HG02642 (cell line): ENCODE results near the gene ARHGAP4.

Experiments
- ATAC-seq: cut with Tn5 transposase; IDR thresholded peaks from one replicate; pipeline ENCODE4 v1.9.1; 2021; ENCODE audit warnings: mild to moderate bottlenecking; ENCODE audit not compliant: unreplicated experiment, poor library complexity

The ARHGAP4 gene

DNA sequence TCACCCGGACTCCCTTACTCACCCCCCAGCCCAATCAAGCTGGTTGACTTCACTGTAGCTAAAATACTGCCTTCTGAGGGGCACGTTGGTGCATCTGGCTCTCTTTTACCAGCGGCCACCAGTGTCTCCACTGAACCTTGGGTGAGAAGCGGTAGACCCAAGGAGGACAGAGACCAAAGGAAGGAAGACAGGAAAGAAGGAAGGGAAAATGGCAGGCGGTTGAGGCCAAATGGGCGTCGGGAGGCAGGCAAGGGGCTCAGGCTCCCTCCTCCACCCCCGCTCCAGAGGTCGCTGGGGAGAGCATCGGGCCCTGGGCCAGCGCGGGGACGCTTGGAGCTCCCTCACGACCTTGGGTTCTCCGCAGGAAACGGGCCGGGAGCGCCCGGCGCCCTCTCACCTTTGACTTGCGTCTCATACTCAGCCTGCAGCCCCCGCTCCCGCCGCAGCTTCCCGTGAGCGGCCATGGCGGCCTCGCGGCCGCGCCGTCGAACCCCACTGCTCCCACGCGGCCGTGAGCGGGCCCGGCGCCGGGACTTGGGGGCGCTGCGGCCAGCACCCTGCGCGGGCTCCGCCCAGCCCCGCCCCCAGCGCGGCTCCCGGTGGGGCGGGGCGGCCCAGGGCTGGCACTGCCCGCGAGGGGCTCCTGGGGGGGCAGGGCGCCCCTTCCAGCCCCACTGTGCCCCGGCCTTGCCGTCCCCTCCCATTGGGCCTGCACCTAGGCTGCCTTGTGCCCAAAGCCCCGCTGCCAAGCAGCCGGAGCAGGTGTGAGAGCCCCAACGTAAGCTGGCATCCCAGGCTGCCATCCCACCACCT is at the start of gene ARHGAP4:
Gene ARHGAP4, minus strand, starts transcription at position 526 of the 813 bp plus-strand sequence. Its CDS starts 62 bp downstream, at position 464.
- peak; percentile 22 for ATAC-seq

DNA sequence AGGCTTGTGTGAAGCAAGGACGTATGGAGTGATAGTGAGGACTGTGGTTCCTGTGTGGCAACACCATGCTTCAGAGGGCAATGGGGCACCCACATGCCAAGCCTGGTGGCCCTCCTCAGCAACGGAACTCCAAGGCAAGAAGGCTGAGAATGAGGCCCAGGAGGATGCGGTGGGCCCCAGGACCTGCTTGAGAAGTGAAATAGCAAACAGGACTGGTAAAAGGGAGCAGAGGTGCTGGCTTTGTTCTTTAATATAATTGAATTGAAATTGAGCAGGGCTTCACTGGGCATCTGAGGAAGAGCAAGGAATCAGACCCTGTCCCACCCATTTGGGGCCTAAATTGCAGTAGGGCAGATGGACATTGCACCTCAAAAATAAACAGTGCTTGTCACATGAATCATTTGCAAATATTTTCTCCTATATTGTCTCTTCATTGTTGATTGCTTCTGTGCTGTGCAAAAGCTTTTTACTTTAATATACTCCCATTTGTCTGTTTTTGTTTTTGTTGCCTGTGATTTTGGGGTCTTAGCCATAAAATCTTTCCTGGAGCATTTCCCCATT is 48.7 kb upstream of the ARHGAP4 start:
- ATAC-seq: no peak

DNA sequence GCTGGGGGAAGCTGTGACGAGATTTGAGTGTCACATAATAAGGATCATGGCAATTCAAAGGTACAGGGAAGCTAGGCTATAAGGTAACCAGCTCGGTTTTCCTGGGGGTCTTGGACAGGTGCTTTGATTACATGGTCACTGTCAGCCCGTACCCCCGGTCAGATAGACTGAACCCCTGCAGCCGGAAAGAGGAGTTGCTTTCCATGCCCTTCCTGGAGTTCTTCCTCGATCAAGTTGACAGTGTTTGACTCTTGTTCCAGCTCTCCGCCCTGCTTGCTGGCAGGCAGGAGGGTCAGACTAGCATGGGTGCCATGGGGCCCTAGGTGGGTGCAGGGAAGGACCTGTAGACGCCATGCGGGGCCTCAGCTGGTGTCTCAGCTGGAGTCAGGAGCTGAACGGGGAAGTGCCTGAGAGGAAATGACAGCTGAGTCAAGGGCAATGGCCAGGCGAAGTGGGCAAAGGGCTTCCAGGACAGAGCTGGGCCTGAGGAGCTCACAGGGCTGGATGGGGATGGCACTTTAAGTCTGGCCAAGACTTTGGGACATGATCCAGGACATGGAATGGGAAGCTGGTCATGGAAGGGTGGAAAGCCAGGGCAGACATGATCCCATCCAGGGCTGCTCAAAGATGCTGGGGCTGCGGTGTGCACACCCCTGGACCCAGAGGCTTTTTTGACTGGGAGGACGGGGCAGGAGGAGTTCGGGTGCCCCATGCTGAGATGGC is 48.1 kb upstream of the ARHGAP4 start:
- no peak for ATAC-seq

DNA sequence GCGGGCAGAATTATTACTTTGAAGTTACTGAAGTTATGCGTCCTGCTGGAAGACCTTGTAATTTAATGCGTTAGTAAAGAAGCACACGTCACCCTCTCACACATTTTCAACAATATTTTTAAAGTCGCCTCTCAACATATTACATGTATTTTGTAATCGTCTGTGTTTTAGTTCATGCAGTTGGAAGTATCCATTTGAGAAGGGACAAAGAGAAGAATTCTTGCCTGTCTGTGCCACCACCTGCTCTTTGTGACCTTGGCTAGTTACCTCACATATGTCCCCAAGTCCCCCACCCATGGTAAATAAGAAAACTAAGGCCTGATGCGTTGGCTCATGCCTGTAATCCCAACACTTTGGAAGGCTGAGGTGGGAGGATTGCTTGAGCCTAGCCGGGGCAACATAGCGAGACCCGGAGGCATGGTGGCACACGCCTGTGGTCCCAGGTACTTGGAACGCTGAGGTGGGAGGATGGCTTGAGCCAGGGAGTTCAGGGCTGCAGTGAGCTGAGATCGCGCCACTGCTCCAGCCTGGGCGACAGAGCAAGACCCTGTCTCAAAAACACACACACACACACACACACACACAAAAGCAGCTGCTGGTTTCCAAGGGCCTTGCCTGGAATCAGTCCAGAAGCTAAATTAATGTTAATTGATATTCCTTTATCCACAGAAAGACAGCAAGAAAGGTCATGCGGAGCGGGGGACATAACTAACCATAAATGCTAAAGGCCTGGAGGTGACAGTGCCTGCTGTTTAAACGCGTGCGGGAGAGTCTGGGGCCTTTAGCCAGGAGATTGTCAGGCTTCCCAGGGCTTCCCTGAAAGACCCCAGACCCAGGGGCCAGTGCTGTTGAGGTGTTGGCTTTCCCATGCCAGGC is 47.3 kb upstream of the ARHGAP4 start:
- no peak for ATAC-seq

DNA sequence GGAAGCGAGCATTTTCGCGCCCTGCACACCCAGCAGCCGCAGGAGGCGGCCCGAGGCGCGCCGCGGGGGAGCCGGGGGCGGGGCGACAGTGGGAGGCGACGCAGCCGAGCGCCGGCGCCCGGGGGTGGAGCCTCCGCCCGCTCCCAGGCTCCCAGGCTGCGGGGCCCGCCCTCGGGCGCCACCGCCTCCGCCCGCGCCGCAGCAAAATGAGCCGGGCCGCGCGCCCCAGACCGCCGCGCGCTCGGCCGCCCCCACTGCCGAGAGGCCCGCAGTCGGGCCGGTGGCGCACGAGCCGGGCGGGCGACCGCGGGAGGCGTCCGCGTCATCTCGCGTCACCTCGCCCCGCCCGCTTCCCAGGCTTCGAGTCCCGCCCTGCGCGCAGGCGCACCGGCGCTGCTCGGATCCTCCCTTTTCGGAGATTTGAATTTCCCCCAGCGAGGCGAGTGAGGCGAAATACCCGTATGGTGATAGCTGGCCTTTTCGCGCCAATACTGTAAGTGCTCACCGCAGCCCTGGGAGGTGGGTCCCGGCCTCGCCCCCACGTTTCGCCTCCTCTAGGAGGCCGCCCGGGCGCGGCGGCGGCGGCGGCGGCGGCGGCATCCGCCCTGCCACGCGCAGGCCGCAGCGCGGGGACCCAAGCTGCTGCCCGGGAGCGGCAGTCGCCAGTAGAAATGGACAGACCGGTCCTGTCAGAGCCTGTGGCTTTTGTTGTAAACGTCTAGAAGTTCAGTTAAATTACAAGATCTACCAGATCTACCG is 46.5 kb upstream of the ARHGAP4 start, which contains the start of gene TMEM187:
Gene TMEM187, plus strand, starts transcription at position 387 of the 759 bp plus-strand sequence. CDS start 9,309 bp downstream, outside the sequence.
- peak; percentile 59 for ATAC-seq

DNA sequence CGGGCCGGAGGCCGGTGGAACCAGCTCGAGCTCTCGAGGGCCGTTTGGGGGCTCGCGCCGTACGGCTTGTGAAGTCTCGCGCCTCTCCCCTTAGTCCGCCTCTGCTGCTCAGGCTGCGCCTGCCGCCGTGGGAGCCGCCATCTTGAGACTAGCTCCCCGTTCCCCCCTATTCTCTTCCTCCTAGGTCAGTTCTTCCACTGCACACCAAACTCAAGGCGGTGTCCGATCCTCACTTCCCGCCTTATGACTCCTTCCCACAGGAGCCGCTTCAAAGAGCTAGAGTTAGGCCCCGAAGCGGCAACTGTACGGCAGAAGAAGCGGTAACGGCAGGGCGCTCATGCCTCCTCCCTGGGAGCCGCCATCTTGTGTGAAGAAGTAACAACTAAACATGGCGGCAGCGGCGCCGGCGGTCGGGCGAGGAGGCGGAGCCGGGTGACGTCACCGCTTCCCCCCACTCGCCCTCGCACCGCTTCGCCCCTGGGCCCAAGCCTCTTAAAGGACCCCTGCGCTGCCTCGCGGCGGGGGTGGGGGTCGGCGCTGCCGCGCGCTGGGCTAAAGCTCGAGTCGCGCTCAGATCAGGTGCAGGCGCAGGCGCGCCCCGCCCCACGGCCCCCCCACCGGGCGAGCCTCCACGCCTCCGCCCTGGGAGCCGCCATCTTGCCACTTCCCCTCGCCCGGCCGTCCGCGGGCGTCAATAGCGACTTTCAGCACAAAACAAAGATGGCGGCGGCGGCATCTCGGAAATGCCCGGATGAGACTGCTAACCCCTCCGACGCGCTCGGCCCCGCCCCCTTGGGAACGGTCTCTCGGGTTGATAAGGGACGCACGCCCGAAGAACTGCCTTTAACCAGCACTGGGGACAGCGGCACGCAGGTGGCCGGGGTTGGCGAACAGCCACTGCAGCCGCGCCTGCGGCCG is 45.6 kb upstream of the ARHGAP4 start, which contains the start of gene HCFC1:
Gene HCFC1, minus strand, starts transcription at position 369 of the 918 bp plus-strand sequence. CDS start 978 bp downstream, outside the sequence.
- ATAC-seq: peak; percentile 49

DNA sequence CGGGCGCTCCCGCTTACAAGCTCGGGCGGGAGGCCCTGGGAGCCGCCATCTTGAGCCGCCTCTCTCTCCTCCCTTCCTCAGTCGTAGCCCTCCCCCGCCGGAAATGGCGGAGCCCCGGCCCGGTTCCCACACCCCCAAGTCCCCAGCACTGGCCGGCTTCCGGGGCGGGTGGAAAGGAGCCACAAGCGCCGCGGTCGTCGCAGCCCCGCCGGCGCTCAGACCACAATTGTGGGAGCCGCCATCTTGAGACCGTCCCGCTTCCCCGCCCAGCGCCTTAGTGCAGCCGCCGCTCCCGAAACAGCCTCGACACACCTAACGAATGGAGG is 45.0 kb upstream of the ARHGAP4 start:
- peak; percentile 39 for ATAC-seq

DNA sequence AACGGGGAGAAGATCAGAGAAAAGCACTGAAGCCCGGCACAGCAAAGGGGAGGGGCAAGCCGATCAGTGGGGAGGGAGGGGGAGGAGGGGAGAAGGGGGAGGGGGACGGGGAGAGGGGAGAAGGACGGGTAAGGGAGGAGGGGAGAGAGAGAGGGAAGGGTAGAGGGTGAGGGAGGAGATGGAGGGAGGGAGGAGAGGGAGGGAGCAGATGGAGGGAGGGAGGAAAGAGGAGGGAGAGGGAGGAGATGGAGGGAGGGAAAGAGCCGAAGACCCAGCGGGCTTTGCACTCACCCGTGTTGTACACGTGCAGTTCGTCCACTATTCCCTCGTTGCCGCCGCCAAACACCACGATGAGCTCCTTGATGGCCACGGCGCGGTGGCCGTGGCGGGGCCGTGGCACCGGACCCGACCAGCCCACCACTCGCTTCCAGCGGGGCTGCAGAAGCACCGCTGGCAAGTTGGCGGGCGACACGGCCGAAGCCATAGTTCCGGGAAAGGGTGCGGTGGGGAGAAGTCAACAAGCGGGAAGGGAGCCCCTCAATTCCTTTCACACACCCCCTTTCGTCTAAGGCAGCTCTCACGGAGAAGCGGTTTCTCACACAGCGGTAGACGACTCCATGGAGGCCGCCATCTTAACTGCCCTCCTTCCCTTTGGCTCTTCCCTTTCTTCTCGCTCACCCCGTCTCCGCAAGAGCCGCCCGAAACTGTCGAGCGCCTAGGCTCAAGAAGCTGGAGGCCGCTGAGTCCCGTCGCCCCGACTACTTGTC is 44.5 kb upstream of the ARHGAP4 start:
- ATAC-seq: peak; percentile 1

DNA sequence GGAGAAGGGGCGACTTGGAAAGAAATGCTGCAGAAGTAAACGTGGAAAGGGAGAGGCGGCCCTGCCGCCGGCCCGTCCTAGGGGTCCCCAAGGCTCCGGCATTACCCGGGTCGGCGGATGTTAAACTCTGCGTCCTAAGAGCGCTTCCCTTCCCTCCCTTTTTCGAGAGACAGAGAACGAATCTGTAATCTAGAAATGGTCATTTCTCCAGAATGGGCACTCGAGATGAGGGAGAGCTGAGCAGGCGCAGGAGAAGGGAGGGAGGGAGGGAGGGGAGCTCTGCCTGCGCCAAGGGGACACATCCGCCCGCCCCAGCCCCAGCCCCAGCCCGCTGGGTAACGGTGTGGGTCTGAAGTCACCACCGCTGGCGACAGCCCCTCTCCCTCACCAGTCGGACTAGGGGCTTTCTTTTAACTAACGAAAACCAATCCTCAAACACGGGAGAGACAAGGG is 43.9 kb upstream of the ARHGAP4 start:
- ATAC-seq: no peak

DNA sequence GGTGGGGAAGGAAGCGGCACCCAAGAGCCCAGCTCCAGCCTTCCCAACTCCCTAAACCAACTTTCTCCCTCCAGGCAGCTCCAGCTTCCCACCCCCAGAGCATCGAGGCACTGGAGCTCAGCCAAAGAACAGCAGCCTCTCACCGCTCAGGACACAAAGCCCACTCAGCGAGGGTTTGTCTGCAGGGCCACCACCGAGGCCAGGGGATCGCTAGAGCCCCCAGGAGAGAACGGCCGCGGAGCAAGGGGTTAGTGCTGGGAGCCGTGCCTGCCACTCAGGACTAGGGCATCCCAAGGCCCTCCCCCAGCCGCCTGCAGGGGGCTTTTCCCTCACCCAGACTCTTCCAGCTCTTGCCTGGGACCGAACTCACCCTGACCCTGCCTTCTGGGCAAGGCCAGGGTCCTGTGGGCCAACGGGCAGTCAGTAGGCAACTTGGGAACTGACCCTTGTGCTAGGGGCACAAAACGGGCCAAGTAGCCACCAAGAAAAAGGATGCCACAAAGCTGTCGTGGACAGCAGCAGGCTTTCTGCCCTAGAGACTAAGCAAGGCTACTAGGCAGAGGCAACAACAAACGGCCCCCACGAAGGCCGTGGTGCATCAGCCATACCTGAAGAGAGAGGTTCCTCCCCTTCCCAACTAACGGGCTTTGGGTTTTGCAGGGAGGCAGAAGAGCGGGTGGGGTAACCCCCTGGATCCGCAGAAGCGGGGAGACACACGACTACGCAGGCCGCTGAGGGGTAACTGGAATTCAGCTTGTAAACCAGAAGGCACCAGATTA is 43.2 kb upstream of the ARHGAP4 start:
- ATAC-seq: no peak

DNA sequence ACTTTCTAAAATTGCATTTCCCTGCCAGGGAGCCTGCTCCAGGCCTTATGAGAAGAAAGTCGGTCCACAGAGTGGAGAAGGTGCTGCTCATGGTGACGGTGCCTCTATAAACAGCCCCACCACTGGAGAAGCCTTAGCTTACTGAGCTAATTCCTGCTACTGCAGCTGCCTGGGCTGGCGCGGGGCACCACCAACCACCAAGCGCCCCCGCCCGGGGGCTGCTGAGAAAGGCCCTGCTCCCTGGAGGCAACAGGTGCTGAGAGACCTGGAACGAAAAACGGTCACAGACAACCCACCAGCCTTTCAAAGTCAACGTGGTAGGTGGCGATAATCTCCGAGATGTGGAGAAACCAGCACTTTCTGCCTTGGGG is 42.7 kb upstream of the ARHGAP4 start:
- no peak for ATAC-seq

DNA sequence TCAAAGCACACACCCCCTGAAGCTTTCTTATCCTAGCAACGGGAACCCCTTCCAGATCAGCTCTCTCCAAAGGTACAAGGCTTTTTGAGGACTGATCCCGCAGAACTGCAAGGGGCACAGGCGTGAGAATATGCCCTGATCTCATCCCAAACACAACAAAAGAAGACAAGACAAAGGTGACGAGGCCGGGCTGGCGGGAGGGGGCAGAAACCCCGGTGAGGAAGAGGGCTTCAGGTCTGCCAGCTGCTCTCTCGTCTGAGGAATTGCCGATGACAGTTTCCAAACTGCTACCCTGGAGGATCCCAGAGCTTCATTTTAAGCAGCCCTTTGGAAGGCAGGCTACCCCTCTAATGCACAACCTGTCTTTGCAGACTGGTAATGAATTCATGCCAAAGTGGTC is 42.2 kb upstream of the ARHGAP4 start:
- no peak for ATAC-seq

DNA sequence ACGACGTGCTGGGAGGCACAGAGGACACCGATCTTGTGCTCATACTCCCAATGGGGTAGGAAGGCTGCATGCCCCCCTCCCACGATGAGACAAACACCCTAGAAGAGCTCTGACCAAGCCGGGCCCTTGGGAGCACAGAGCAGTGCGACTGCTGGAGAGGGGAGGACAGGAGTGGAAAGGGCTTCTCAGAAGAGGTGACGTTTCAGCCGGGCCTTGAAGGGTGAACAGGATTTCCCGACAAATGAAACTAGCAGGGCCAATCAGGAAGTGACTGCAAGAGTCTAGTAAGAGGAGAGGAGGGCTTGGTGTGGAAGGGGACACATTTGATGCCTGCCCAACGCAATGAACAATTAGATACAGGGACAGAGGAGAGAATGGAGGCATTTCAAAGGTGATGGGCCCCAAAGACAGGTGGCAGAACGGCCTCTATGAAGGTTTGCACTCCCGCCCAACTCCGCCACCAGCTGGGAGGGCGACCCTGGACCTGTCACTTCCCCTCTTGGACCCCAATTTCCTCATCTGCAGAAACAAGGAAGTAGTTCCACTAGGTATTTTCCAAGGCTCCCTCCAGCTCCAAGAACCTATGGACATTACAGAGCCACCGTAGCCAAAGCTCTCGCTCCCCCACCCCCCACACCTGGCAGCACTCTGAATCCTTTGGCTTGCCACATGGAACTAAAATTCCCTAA is 41.6 kb upstream of the ARHGAP4 start:
- no peak for ATAC-seq

DNA sequence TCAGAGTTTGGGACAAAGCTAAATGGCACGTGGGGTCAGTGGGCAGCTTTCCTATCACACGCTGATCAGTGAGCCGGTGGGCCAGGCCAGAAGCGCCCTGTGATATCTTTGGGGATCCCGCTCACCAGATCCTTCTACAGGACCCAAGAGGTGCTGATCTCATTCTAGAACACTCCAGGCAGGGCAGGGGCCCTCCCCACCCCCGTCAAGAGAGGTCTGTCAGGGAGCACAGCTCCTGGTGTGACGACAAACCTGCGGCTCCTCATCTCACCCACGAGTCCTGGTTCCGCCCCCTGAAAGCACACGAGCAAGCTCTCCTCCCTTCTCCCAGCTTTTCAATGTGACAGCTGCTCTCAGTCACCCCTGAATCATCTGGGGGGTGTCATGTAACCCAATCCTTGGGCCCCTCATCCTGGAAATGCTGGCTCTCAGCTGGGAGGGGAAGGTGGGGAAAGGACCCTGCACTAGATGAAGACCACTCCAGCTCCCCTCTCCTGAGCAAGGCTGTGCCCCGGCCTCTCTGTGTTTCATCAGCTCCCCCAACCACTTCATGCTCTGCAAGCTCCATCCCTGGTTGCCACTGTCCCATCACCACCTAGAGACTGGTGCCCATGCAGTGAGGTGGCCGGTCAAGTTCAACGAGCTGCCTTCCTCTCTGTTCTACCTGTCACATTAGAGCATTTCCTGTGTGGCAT is 40.9 kb upstream of the ARHGAP4 start:
- no peak for ATAC-seq

DNA sequence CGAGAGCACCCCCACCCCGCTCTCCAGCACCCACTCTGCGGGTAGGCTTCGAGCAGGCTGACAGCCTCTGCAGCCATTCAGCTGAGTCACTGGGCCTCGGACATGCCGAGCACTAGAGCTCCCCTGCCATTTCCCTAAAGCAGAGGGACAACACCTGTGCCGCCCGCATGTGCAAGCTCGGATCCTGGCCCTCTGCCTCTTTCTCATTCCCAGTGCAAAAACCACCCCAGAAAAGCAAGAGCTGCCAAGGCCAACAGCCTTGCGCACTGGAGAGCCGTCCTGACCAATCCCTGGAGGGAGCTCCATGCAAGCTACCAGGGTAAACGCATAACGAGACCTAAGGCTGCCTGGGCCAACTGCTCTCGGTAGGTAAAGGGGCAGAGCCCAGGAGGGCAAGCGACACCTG is 40.2 kb upstream of the ARHGAP4 start:
- no peak for ATAC-seq

DNA sequence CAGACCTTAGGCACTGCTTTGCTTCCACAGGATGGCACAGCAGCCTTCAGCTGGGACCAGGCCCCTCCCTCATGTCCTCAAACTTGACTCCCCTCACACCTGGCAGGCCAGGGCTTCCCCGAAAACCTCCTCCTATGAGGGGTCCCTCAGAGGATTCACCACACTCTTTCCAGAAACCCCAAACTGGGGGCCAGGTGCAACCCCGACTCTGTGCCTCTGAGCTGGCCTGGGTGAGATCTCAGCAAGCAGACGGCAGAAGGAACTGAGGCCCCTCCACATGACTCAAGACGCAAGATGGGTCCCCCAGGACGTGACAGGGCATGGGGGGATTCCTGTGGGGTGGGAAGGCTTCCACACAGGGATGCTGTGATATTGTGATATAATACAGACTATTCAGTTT is 39.3 kb upstream of the ARHGAP4 start:
- no peak for ATAC-seq
